NCI-H1694 (cell line): ENCODE data around the gene BCL10.

Experiments used
- DNase-seq: peaks from one replicate; lab custom pipeline; 2025; lab: John Stamatoyannopoulos, UW

The BCL10 gene

GRCh38 chr1:85220756-85221201 lies 55.7 kb downstream of the BCL10 start:
- DNase-seq: no peak

- no peak for DNase-seq
Measured at GRCh38 chr1:85219853-85220610, 56.4 kb downstream of the BCL10 start.

GRCh38 chr1:85216697-85217096 lies 59.7 kb downstream of the BCL10 start:
- no peak for DNase-seq
